Activated gamma-delta T cell treated with Interleukin-2 at 50 U/mL for 16 hours (primary cell): Measurements from ENCODE around the gene KCNK17.

Experiments used
- DNase-seq: peaks from one replicate; pipeline ENCODE4 v3.0.0-alpha.2; 2020

KCNK17 gene

GRCh38 chr6:39314273-39314795, at the start of gene KCNK17:
KCNK17 (minus strand) TSS chr6:39314419; CDS start chr6:39314320, 99 bp downstream.
- no peak for DNase-seq

GRCh38 chr6:39363280-39363679, 49.1 kb upstream of the KCNK17 start:
- no peak for DNase-seq

- DNase-seq, result no peak
Observed at GRCh38 chr6:39362487-39362865, 48.3 kb upstream of the KCNK17 start.

GRCh38 chr6:39361657-39362486, 47.7 kb upstream of the KCNK17 start:
- DNase-seq, result peak; percentile 26

- no peak for DNase-seq
Observed at GRCh38 chr6:39360378-39360777, 46.2 kb upstream of the KCNK17 start.

GRCh38 chr6:39357998-39358686, 43.9 kb upstream of the KCNK17 start:
- DNase-seq, result no peak

GRCh38 chr6:39353698-39354315, 39.6 kb upstream of the KCNK17 start:
- DNase-seq, result no peak

GRCh38 chr6:39350723-39351505, 36.7 kb upstream of the KCNK17 start:
- no peak for DNase-seq

- DNase-seq, result no peak
Observed at GRCh38 chr6:39348740-39349139, 34.5 kb upstream of the KCNK17 start.

- DNase-seq, result peak; percentile 40
Observed at GRCh38 chr6:39347906-39348585, 33.8 kb upstream of the KCNK17 start.

GRCh38 chr6:39347206-39347605, 33.0 kb upstream of the KCNK17 start:
- no peak for DNase-seq

GRCh38 chr6:39344821-39345280, 30.6 kb upstream of the KCNK17 start:
- DNase-seq, result no peak

- no peak for DNase-seq
Observed at GRCh38 chr6:39343396-39343870, 29.2 kb upstream of the KCNK17 start.

GRCh38 chr6:39342692-39343395, 28.6 kb upstream of the KCNK17 start:
- DNase-seq, result no peak

- no peak for DNase-seq
Observed at GRCh38 chr6:39341937-39342336, 27.7 kb upstream of the KCNK17 start.

GRCh38 chr6:39341352-39341751, 27.1 kb upstream of the KCNK17 start:
- DNase-seq, result no peak

GRCh38 chr6:39339868-39340550, 25.8 kb upstream of the KCNK17 start:
- no peak for DNase-seq

- no peak for DNase-seq
Observed at GRCh38 chr6:39339096-39339867, 25.1 kb upstream of the KCNK17 start.

GRCh38 chr6:39338397-39338796, 24.2 kb upstream of the KCNK17 start:
- DNase-seq, result no peak
